ENCODE results near the gene IGIP. TPM values are rescaled to one million over a fixed set of nuclear protein-coding genes. Genes with fewer than 3 reads are reported as not detected.

IGIP gene
- total RNA-seq, 1 experiment from 2014 or later, result 1.7 TPM

- no peak for TF ChIP-seq ZBTB43 (CRISPR knock-in tag; IDR thresholded peaks at IDR 0.05)
Measured at GRCh38 chr5:140113180-140113698, 12.5 kb upstream of the IGIP start (continued).

- Mint-ChIP-seq H3K27ac (peak within 1 kb of the TSS; percentile 73; the same call in 1 of the 2 replicates), H3K4me3 (peak within 1 kb of the TSS; percentile 86), H3K4me1 (peaks cover 73% of the 10 kb centered on the region), H3K27me3 (ENCODE audit: low read depth) (peaks cover 77% of the 10 kb centered on the region), H3K36me3 (no peaks in the 10 kb centered on the region), H3K9me3 (no peaks in the 10 kb centered on the region)
- POLR2A ChIA-PET, result interaction anchor here (0.6 to 0.7 kb wide), 2 partner anchors 33 to 73 kb away, joined by 3 read pairs; no protein-coding TSS in a partner anchor
- CTCF ChIA-PET, result interaction anchor here (0.7 to 4.5 kb wide), 7 partner anchors 31 to 245 kb away, joined by 3 to 58 read pairs (median 5); partner anchors contain the start of gene NRG2
- DNase-seq (ENCODE audit: low spot score), result peak; percentile 96
- peak; percentile 85 for ATAC-seq
- peak; percentile 73; the same call in 1 of the 2 replicates for TF ChIP-seq FOXK1 (CRISPR knock-in tag; IDR thresholded peaks at IDR 0.05)
- TF ChIP-seq IRF2 (CRISPR knock-in tag; IDR thresholded peaks at IDR 0.05; ENCODE audit: borderline replicate concordance, low read depth), result no peak
- TF ChIP-seq ZNF512 (CRISPR knock-in tag; IDR thresholded peaks at IDR 0.05; ENCODE audit: borderline replicate concordance), result no peak
- TF ChIP-seq ESRRA (CRISPR knock-in tag; IDR thresholded peaks at IDR 0.05; ENCODE audit: borderline replicate concordance), result 0 out of 2 replicates have a peak, but pooled peaks have one; percentile 19
- TF ChIP-seq TP53 (CRISPR knock-in tag; IDR thresholded peaks at IDR 0.05), result 0 out of 2 replicates have a peak, but pooled peaks have one; percentile 70
- peak; percentile 91 for TF ChIP-seq USF2 (CRISPR knock-in tag; IDR thresholded peaks at IDR 0.05)
- peak; percentile 68; the same call in 1 of the 2 replicates for TF ChIP-seq FOXP1 (CRISPR knock-in tag; IDR thresholded peaks at IDR 0.05; ENCODE audit: borderline replicate concordance)
- TF ChIP-seq MXD4 (CRISPR knock-in tag; IDR thresholded peaks at IDR 0.05; ENCODE audit: borderline replicate concordance), result no peak
- peak; percentile 51; the same call in 1 of the 2 replicates for TF ChIP-seq ZNF423 (CRISPR knock-in tag; IDR thresholded peaks at IDR 0.05)
- TF ChIP-seq PREB (CRISPR knock-in tag; IDR thresholded peaks at IDR 0.05; ENCODE audit: borderline replicate concordance), result no peak
- no peak; the same call in 1 of the 2 replicates for TF ChIP-seq CTCF (IDR thresholded peaks at IDR 0.05)
- TF ChIP-seq TCF7 (CRISPR knock-in tag; IDR thresholded peaks at IDR 0.05; ENCODE audit: low read depth), result no peak
- TF ChIP-seq E2F5 (CRISPR knock-in tag; IDR thresholded peaks at IDR 0.05), result 0 out of 2 replicates have a peak, but pooled peaks have one; percentile 45
- TF ChIP-seq NFE2L1 (CRISPR knock-in tag; IDR thresholded peaks at IDR 0.05), result 0 out of 2 replicates have a peak, but pooled peaks have one; percentile 25
- 0 out of 2 replicates have a peak, but pooled peaks have one; percentile 19 for TF ChIP-seq ETV6 (CRISPR knock-in tag; IDR thresholded peaks at IDR 0.05)
- TF ChIP-seq ZNF232 (CRISPR knock-in tag; IDR thresholded peaks at IDR 0.05), result 0 out of 2 replicates have a peak, but pooled peaks have one; percentile 48
- TF ChIP-seq HMGXB4 (CRISPR knock-in tag; IDR thresholded peaks at IDR 0.05), result peak; percentile 69
- no peak for TF ChIP-seq ZNF532 (CRISPR knock-in tag; IDR thresholded peaks at IDR 0.05; ENCODE audit: borderline replicate concordance)
- TF ChIP-seq PRRX2 (CRISPR knock-in tag; IDR thresholded peaks at IDR 0.05), result no peak
Measured at GRCh38 chr5:140113699-140114263, 12.0 kb upstream of the IGIP start, which contains the start of gene PURA. TSS of gene PURA (plus strand) at chr5:140114109. CDS start at chr5:140114182, 73 bp downstream.

Data from WTC11 (cell line).